HG02571 (cell line): ENCODE measurements around the gene HSP90B1.

ENCODE experiments used
- ATAC-seq: cut with Tn5 transposase; IDR thresholded peaks from one replicate; pipeline ENCODE4 v1.9.1; 2021; ENCODE audit warnings: mild to moderate bottlenecking, moderate library complexity; ENCODE audit not compliant: unreplicated experiment

The HSP90B1 gene

DNA sequence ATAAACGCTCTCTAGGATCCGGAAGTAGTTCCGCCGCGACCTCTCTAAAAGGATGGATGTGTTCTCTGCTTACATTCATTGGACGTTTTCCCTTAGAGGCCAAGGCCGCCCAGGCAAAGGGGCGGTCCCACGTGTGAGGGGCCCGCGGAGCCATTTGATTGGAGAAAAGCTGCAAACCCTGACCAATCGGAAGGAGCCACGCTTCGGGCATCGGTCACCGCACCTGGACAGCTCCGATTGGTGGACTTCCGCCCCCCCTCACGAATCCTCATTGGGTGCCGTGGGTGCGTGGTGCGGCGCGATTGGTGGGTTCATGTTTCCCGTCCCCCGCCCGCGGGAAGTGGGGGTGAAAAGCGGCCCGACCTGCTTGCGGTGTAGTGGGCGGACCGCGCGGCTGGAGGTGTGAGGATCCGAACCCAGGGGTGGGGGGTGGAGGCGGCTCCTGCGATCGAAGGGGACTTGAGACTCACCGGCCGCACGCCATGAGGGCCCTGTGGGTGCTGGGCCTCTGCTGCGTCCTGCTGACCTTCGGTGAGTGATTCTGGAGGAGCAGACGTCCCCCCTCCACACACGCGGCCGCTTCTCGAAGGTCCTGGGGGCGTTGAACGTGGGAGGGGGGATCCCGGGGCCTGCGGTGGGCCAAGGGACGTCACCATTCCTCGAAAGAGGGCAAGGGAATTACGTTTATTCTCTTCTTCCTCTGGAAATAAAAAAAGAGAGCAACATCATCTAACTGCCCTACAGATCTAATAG is at the start of gene HSP90B1:
TSS of gene HSP90B1 (plus strand) at position 377 of the 753 bp plus-strand sequence. CDS start at position 483, 106 bp downstream.
- peak; percentile 66 for ATAC-seq

DNA sequence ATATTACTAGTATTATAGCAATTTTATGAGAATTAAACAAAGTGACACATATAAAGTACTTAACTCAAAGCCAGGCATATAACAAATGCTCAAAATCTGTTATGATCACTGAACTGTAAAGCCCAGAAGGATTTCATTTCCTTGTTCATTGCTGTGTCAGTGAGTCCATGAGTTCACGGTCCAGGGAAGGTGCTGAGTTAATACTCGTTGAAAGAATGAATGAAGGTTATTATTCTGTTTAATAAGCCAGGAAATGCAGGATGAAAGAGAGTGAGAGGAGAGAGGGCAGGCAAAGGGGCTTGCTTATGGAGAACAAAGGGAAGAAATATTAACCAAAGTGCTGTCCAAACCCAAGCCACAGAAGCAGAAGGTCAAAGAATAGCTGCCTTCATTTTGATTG is 48.9 kb upstream of the HSP90B1 start:
- ATAC-seq: no peak

DNA sequence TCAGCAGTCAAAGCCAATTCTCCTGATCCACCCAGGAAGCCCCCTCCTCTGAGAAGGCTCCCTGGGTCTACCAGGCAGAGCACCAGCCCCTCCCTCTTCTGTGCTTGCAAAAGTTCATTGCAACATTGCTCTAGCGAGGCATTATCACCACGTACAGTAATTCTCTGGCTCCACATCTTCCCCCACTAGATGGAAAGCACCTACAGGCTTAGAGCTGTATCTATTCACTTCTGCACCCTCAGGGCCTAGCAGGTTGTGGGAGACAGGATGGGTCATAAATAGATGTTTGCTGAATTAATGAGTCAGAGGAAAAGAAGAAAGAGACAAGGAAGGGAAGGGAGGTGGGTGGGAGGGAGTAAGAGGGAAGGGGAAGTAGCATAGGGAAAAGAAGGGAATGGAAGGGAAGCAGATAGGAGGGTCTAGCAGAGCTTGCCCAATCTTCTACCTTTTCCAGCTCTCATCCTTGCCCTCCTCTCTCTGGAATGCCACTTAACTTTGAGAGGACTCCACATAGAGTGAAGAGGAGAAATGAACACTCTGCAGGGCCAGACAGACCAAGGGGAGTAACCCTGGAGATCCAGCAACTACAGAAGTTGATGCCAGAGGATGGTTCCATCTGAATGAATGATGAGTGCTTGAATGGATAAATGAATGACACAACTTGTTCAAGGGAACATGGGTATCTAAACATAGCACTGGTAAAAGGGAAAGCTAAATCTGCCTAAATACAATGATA is 47.2 kb upstream of the HSP90B1 start:
- ATAC-seq: no peak

GRCh38 chr12:103883908-103884307 is 46.3 kb upstream of the HSP90B1 start:
- ATAC-seq: no peak

DNA sequence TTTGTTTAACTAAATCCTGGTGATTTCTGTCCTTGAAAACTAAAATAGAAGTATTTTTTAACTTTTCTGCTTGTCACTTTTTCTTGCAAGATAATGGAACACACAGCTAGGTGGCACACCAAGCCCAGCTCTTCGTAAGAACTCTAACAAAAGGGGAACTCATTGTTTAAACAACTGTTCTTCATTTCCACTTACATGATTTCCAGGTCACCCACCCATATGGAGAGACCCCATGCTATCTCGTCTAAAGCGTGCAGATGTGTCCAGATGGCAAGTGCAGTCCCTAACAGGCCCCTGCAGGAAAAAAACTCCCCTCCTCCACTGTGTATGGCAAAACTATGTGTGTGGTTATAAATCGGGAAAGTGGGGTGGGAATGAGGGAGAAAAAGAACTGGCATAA is 45.9 kb upstream of the HSP90B1 start:
- no peak for ATAC-seq

DNA sequence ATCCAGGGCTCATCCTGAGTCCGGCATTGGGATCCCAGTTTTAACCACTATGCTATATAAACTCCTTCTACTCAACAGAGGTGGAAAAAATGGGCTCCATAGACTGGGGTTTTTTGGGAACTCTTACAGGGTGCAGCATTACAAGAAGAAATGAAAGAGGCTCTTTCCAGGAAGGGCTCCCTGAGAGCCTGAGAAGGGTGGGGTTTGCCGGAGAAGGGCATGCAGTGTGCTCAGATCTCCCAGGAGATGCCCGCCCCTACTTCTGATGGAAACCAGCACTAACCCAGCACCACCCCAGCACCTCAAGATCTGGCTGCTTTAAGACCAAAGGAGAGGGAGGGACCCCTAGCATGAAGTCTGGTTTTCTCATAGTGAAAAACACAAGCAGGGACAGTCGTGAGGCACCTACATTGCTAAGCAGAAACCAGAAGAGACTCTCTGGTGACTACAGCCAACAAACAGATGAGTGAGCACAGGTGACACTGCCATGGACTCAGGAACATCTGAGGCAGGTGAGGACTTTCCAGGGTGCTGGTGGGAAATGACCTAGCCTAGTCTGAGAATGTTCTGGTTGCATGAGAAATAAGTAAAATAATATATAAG is 43.9 kb upstream of the HSP90B1 start:
- ATAC-seq: no peak

DNA sequence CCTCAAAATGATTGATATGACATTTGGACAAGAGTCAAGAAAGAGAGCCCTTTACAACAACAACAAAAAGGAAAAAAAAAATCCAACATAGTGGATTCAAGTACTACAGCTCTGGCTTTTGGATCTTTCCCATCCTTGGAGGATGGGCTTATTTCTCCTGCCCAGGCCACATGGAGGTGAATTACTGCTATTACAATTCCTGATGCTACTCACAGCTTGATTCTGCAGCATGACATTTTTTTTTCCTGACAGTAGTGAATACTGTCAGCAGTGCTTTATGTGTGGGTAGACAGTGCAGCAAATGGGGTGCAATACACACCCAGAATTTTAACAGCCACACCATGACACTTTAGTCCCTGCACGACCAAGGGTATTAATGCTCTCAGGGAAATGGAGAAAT is 42.5 kb upstream of the HSP90B1 start:
- no peak for ATAC-seq

- no peak for ATAC-seq
Observed at GRCh38 chr12:103897316-103897715, 32.9 kb upstream of the HSP90B1 start.

GRCh38 chr12:103901518-103902173 is 28.6 kb upstream of the HSP90B1 start:
- ATAC-seq: no peak

- no peak for ATAC-seq
Observed at GRCh38 chr12:103903993-103904392, 26.2 kb upstream of the HSP90B1 start.

DNA sequence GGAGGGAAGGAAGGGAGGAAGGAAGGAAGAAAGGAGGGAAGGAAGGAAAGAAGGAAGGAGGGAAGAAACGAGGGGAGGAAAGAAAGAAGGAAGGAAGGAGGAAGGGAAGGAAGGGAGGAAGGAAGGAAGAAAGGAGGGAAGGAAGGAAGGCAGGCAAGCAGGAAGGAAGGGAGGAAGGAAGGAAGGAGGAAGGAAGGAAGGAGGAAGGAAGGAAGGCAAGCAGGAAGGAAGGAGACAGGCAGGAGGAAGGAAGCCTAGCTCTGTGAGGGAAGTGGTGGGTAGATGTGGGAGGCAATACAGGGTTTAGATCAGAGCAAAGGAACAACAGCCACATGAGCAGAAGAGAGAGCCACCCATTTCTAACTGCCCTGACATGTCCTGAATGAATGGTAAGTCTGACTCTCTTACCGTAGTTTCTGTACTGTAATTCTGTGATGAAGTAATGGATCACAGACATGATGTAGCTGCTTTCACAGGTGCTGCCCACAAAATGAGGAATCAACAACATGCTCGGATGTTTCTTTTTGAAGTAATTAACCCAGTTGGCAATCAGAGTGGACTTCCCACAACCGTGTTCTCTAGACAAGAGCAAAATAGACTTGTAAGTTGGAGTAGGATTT is 24.4 kb upstream of the HSP90B1 start:
- no peak for ATAC-seq

GRCh38 chr12:103908246-103908541 is 22.0 kb upstream of the HSP90B1 start:
- ATAC-seq: no peak

GRCh38 chr12:103908877-103909276 is 21.3 kb upstream of the HSP90B1 start:
- no peak for ATAC-seq

DNA sequence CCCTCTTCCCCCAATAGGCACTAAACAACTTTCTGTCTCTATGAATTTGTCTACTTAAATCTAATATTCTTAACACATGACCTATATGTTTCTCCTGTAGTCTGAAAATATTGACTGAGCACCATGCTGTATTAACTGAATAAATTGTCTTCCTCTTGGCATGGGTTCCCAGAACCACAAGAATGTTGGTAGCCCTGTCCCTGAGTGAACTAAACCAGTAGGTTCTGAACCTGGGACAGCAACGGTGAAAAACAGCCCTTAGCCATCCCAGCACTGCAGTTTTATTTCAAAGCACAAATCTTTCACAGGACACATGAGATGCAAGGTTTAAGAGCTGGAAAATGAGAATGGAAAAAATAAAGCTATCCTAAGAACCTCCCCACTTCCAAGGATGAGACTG is 20.4 kb upstream of the HSP90B1 start:
- ATAC-seq: no peak

- ATAC-seq: no peak
Observed at GRCh38 chr12:103912069-103912468, 18.1 kb upstream of the HSP90B1 start.

GRCh38 chr12:103913100-103913499 is 17.1 kb upstream of the HSP90B1 start:
- no peak for ATAC-seq

DNA sequence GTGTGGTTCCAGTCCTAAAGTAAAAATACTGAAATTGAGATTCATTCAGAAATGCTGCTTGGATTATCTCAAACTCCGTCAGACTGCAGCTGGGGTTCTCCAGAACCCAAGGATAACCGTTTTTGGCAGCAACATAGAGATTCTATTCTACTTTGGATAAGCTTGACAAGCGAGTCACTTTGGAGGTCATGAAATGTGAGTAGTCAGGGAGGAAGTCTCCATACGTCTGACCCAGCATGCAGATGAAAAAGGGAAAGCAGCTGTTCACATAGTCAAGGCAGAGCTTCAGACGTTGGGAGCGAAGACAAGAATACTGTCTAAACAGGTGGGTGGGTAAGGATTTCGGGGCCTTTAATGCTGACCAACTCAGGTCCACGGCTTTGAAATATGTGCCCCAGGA is 14.9 kb upstream of the HSP90B1 start:
- no peak for ATAC-seq

DNA sequence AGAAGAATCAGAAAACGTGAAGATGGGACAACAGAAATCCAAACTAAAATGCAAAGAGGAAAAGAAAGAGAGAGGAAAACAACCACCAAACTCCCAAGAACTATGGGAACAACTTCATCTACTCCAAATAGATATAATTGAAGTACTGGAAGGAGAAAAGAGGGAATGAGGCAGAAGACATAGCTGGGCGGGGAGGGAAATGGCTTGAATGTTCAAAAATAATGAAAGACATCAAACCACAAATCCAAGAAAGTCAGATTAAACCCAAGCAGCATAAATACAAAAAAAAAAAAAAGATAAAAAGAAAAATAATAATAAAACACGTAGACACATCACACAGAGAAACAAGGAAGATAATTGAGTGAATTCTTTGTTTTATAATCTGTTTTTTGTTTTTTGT is 12.3 kb upstream of the HSP90B1 start:
- ATAC-seq: no peak

- ATAC-seq: peak; percentile 28
Observed at GRCh38 chr12:103924761-103925641, 5.2 kb upstream of the HSP90B1 start.

GRCh38 chr12:103928682-103929045 is 1.5 kb upstream of the HSP90B1 start:
- no peak for ATAC-seq
